SK-N-SH (cell line): Measurements from ENCODE around the gene ZSCAN10. TPM values are rescaled to one million over a fixed set of nuclear protein-coding genes. Genes with fewer than 3 reads are reported as not detected.

ENCODE experiments used
- CTCF ChIA-PET: fragments of 300-600, 350-600 bp; formaldehyde crosslinking; extraction: SDS; loops from one replicate; lab custom pipeline; 2021; lab: Yijun Ruan, JAX
- POLR2A ChIA-PET: fragments of 350-600 bp; sonication (Branson Sonifier 250); formaldehyde crosslinking; extraction: SDS; loops from one replicate; lab custom pipeline; 2020; ENCODE audit warnings: antibody characterized with exemption, inconsistent platforms; lab: Yijun Ruan, JAX
- DNase-seq: peaks from one replicate; pipeline ENCODE4 v3.0.0; 2012
- H2AFZ ChIP-seq: fragments of 200-600 bp; sonication (generic); 2 replicates; pipeline ENCODE4 v1.8.1; 2016; ENCODE audit warnings: antibody characterized with exemption, mild to moderate bottlenecking, low read depth
- H3F3A ChIP-seq: fragments of 200-600 bp; sonication (generic); replicated peaks from 2 replicates; pipeline ENCODE3; 2016; ENCODE audit warnings: antibody characterized with exemption, mild to moderate bottlenecking; ENCODE audit not compliant: insufficient read depth
- H3K27ac ChIP-seq, 2 experiments: fragments of 200-500 bp in 1 of 2; fragments of 200-600 bp in 1 of 2; sonication (Bioruptor generic) in 1 of 2; sonication (generic), shearing (Covaris generic) in 1 of 2; 2 replicates each; pipeline versions ENCODE4 v1.5.1 to v1.6.1; 2014 to 2016; ENCODE audit warnings: low read depth in 2 of 2, inconsistent platforms in 1 of 2, low read length in 1 of 2, mild to moderate bottlenecking in 1 of 2, mixed read lengths in 1 of 2
- H3K27me3 ChIP-seq: fragments of 200-600 bp; sonication (generic), shearing (Covaris generic); 2 replicates; pipeline ENCODE4 v1.6.1; 2016; ENCODE audit warnings: mixed run types; ENCODE audit not compliant: insufficient read depth
- H3K36me3 ChIP-seq, 2 experiments: fragments of 200-500 bp in 1 of 2; fragments of 200-600 bp in 1 of 2; sonication (Bioruptor generic) in 1 of 2; sonication (generic) in 1 of 2; replicated peaks in 1 of 2; 2 replicates each; pipeline versions ENCODE3 to v1.5.1; 2014 to 2016; ENCODE audit warnings: low read length in 1 of 2, mild to moderate bottlenecking in 1 of 2; ENCODE audit not compliant: insufficient read depth in 2 of 2, control insufficient read depth in 1 of 2
- H3K4me1 ChIP-seq, 2 experiments: fragments of 200-500 bp in 1 of 2; fragments of 200-600 bp in 1 of 2; sonication (Bioruptor generic) in 1 of 2; sonication (generic), shearing (Covaris generic) in 1 of 2; 2 replicates each; pipeline versions ENCODE4 v1.5.1 to v1.6.1; 2014 to 2016; ENCODE audit warnings: low read depth in 1 of 2, low read length in 1 of 2, mixed run types in 1 of 2; ENCODE audit not compliant: insufficient read depth in 2 of 2, control insufficient read depth in 1 of 2
- H3K4me2 ChIP-seq: fragments of 200-600 bp; sonication (generic), shearing (Covaris generic); 2 replicates; pipeline ENCODE4 v1.6.1; 2017; ENCODE audit warnings: mixed run types
- H3K4me3 ChIP-seq, 2 experiments: fragments of 200-500 bp in 1 of 2; fragments of 200-600 bp in 1 of 2; sonication (Bioruptor generic) in 1 of 2; sonication (generic), shearing (Covaris generic) in 1 of 2; 2 replicates each; pipeline versions ENCODE4 v1.5.1 to v1.8.1; 2014 to 2016; ENCODE audit warnings: low read depth in 2 of 2, inconsistent platforms in 1 of 2, low read length in 1 of 2, mild to moderate bottlenecking in 1 of 2, mixed read lengths in 1 of 2, moderate library complexity in 1 of 2
- H3K79me2 ChIP-seq: fragments of 200-600 bp; sonication (generic); 2 replicates; pipeline ENCODE4 v1.8.1; 2017; ENCODE audit warnings: mild to moderate bottlenecking; ENCODE audit not compliant: insufficient read depth
- H3K9ac ChIP-seq: fragments of 200-600 bp; sonication (generic); 2 replicates; pipeline ENCODE4 v1.6.1; 2017; ENCODE audit warnings: mixed run types
- H3K9me2 ChIP-seq: fragments of 200-600 bp; sonication (generic); 2 replicates; pipeline ENCODE4 v1.6.1; 2017; ENCODE audit warnings: mixed run types
- H3K9me3 ChIP-seq: fragments of 200-600 bp; sonication (generic); 2 replicates; pipeline ENCODE4 v1.6.1; 2017; ENCODE audit warnings: mixed run types, mild to moderate bottlenecking, moderate library complexity
- H4K20me1 ChIP-seq: fragments of 200-600 bp; sonication (generic); 2 replicates; pipeline ENCODE4 v1.6.1; 2017; ENCODE audit warnings: mild to moderate bottlenecking, mixed run types; ENCODE audit not compliant: insufficient read depth
- CHD2 ChIP-seq: fragments of 150-350 bp; IDR thresholded peaks from 2 replicates; pipeline ENCODE4 v1.6.1; 2018; ENCODE audit warnings: low read length; ENCODE audit not compliant: partially characterized antibody
- ELF1 ChIP-seq: IDR thresholded peaks from 2 replicates; pipeline ENCODE4 v1.4.0; 2012
- FOSL2 ChIP-seq: IDR thresholded peaks from 2 replicates; pipeline ENCODE4 v1.4.0; 2012; ENCODE audit warnings: low read depth, mild to moderate bottlenecking, moderate library complexity, borderline replicate concordance
- FOXJ3 ChIP-seq: sonication (generic); formaldehyde crosslinking; IDR thresholded peaks from 2 replicates; pipeline ENCODE4 v1.5.1; 2020; ENCODE audit warnings: mild to moderate bottlenecking, missing genetic modification reagents
- GABPA ChIP-seq: IDR thresholded peaks from 2 replicates; pipeline ENCODE4 v1.4.0; 2012; ENCODE audit warnings: low read depth, mild to moderate bottlenecking
- GATA2 ChIP-seq: sonication (generic); formaldehyde crosslinking; IDR thresholded peaks from 2 replicates; pipeline ENCODE4 v1.5.0; 2020; ENCODE audit warnings: mild to moderate bottlenecking, missing genetic modification reagents
- IRF3 ChIP-seq: fragments of 150-350 bp; IDR thresholded peaks from 2 replicates; pipeline ENCODE4 v1.6.1; 2016; ENCODE audit warnings: mild to moderate bottlenecking, low read depth, low read length
- JUND ChIP-seq: IDR thresholded peaks from 2 replicates; pipeline ENCODE4 v1.4.0; 2012
- MXI1 ChIP-seq: IDR thresholded peaks from 2 replicates; pipeline ENCODE4 v1.6.1; 2012; ENCODE audit warnings: mild to moderate bottlenecking, low read depth, low read length, improper control_type of control experiment
- NFIC ChIP-seq: IDR thresholded peaks from 2 replicates; pipeline ENCODE4 v1.4.0; 2012; ENCODE audit warnings: borderline replicate concordance
- NRF1 ChIP-seq: IDR thresholded peaks from 2 replicates; pipeline ENCODE4 v1.6.1; 2012; ENCODE audit warnings: low read depth, mild to moderate bottlenecking, low read length
- RAD21 ChIP-seq: IDR thresholded peaks from 2 replicates; pipeline ENCODE4 v1.6.1; 2012; ENCODE audit warnings: mild to moderate bottlenecking, low read length
- RCOR1 ChIP-seq: fragments of 150-350 bp; IDR thresholded peaks from 2 replicates; pipeline ENCODE4 v1.6.1; 2017; ENCODE audit warnings: antibody characterized with exemption, low read length
- RFX5 ChIP-seq: IDR thresholded peaks from 2 replicates; pipeline ENCODE4 v1.6.1; 2012; ENCODE audit warnings: mild to moderate bottlenecking, improper control_type of control experiment, low read length
- TEAD4 ChIP-seq: IDR thresholded peaks from 2 replicates; pipeline ENCODE4 v1.4.0; 2012; ENCODE audit warnings: mild to moderate bottlenecking, borderline replicate concordance; ENCODE audit not compliant: insufficient read depth
- USF2 ChIP-seq: fragments of 150-350 bp; IDR thresholded peaks from 2 replicates; pipeline ENCODE4 v1.6.1; 2017; ENCODE audit warnings: antibody characterized with exemption, low read length, low read depth, borderline replicate concordance
- YY1 ChIP-seq: IDR thresholded peaks from 2 replicates; pipeline ENCODE4 v1.4.0; 2012; ENCODE audit warnings: low read depth, mild to moderate bottlenecking
- WGBS: methylation state at CpG from one replicate; pipeline ENCODE4 v1.1.6; 2017; ENCODE audit warnings: low lambda C conversion rate; 5-methylcytosine and 5-hydroxymethylcytosine counted together
- polyA plus RNA-seq, 3 experiments: library from polyadenylated mRNA; depleted of rRNA; stranded (reverse); fragments of >200 nt; gene quantifications; 2 replicates each; pipeline ENCODE4 v1.2.3, GENCODE V29; 2012
- TF ChIP-seq, protein P1 (sequence below): IDR thresholded peaks from 2 replicates; pipeline ENCODE4 v1.4.0; 2012; ENCODE audit warnings: low read depth, borderline replicate concordance
- TF ChIP-seq, protein P2 (sequence below): fragments of 200-600 bp; sonication (generic); IDR thresholded peaks from 2 replicates; pipeline ENCODE4 v1.6.1; 2017; ENCODE audit warnings: antibody characterized with exemption, mild to moderate bottlenecking, moderate library complexity
- TF ChIP-seq, protein P3 (sequence below): IDR thresholded peaks from 2 replicates; pipeline ENCODE4 v1.4.0; 2012; ENCODE audit warnings: low read depth, borderline replicate concordance

Gene ZSCAN10
- polyA plus RNA-seq, 1 of the 3 experiments (the other 2 are of a cell fraction), result 0.05 TPM

- TF ChIP-seq ELF1 (no peak), TEAD4 (no peak), FOXJ3 (no peak), USF2 (no peak), GABPA (no peak)
These were observed 32.8 kb upstream of the ZSCAN10 start (continued) for GRCh38 chr16:3131755-3132377.

GRCh38 chr16:3129137-3130131 is 30.3 kb upstream of the ZSCAN10 start:
- peaks cover 46% of the 10 kb centered on the region for H3F3A ChIP-seq
- H3K4me1 ChIP-seq, result peaks cover 4 to 7% of the 10 kb centered on the region in 2 experiments; a peak in 2 of 4 replicates
- H3K4me2 ChIP-seq, result peak overlapping the region; percentile 43; the same call in 1 of the 2 replicates
- peaks cover 18 to 56% of the 10 kb centered on the region in 2 experiments for H3K36me3 ChIP-seq
- H3K9me2 ChIP-seq, result no peaks in the 10 kb centered on the region
- peak; percentile 65 for DNase-seq
- no peaks in the 10 kb centered on the region for H3K27me3 ChIP-seq
- H2AFZ ChIP-seq, result no peak overlapping the region
- peaks cover 8% of the 10 kb centered on the region; the same call in 1 of the 2 replicates for H4K20me1 ChIP-seq
- H3K4me3 ChIP-seq, result peak overlapping the region in 1 of 2 experiments; percentile 41; a peak in 2 of 4 replicates
- H3K79me2 ChIP-seq, result peaks cover 33% of the 10 kb centered on the region
- H3K9me3 ChIP-seq, result no peaks in the 10 kb centered on the region
- WGBS, result 40% methylated on average over 23 of the region's 28 CpGs
- POLR2A ChIA-PET, result interaction anchor here (1.4 kb wide), 1 partner anchor 70 kb away, joined by 6 read pairs; no protein-coding TSS in a partner anchor
- peak overlapping the region; percentile 14 to 35; a peak in 3 of 4 replicates for H3K27ac ChIP-seq
- CTCF ChIA-PET, result interaction anchor here (0.6 to 6.0 kb wide), 42 partner anchors 8 to 723 kb away, joined by 3 to 64 read pairs (median 4); partner anchors contain the start of genes TNFRSF12A, ZNF205 and ZSCAN10
- H3K9ac ChIP-seq, result no peak overlapping the region
- TF ChIP-seq CHD2, result no peak
- TF ChIP-seq USF2, result no peak
- no peak; the same call in 1 of the 2 replicates for TF ChIP-seq GATA2 (CRISPR knock-in tag)
- TF ChIP-seq, protein P1, sequence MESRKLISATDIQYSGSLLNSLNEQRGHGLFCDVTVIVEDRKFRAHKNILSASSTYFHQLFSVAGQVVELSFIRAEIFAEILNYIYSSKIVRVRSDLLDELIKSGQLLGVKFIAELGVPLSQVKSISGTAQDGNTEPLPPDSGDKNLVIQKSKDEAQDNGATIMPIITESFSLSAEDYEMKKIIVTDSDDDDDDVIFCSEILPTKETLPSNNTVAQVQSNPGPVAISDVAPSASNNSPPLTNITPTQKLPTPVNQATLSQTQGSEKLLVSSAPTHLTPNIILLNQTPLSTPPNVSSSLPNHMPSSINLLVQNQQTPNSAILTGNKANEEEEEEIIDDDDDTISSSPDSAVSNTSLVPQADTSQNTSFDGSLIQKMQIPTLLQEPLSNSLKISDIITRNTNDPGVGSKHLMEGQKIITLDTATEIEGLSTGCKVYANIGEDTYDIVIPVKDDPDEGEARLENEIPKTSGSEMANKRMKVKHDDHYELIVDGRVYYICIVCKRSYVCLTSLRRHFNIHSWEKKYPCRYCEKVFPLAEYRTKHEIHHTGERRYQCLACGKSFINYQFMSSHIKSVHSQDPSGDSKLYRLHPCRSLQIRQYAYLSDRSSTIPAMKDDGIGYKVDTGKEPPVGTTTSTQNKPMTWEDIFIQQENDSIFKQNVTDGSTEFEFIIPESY, result no peak
- no peak for TF ChIP-seq JUND
- TF ChIP-seq, protein P2, sequence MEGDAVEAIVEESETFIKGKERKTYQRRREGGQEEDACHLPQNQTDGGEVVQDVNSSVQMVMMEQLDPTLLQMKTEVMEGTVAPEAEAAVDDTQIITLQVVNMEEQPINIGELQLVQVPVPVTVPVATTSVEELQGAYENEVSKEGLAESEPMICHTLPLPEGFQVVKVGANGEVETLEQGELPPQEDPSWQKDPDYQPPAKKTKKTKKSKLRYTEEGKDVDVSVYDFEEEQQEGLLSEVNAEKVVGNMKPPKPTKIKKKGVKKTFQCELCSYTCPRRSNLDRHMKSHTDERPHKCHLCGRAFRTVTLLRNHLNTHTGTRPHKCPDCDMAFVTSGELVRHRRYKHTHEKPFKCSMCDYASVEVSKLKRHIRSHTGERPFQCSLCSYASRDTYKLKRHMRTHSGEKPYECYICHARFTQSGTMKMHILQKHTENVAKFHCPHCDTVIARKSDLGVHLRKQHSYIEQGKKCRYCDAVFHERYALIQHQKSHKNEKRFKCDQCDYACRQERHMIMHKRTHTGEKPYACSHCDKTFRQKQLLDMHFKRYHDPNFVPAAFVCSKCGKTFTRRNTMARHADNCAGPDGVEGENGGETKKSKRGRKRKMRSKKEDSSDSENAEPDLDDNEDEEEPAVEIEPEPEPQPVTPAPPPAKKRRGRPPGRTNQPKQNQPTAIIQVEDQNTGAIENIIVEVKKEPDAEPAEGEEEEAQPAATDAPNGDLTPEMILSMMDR, result peak; percentile 87
- peak; percentile 35 for TF ChIP-seq MXI1
- no peak for TF ChIP-seq YY1
- no peak for TF ChIP-seq IRF3
- TF ChIP-seq RCOR1, result no peak
- no peak for TF ChIP-seq GABPA
- TF ChIP-seq ELF1, result peak; percentile 60
- TF ChIP-seq, protein P3, sequence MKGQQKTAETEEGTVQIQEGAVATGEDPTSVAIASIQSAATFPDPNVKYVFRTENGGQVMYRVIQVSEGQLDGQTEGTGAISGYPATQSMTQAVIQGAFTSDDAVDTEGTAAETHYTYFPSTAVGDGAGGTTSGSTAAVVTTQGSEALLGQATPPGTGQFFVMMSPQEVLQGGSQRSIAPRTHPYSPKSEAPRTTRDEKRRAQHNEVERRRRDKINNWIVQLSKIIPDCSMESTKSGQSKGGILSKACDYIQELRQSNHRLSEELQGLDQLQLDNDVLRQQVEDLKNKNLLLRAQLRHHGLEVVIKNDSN, result no peak
- no peak for TF ChIP-seq RFX5
- no peak for TF ChIP-seq TEAD4
- TF ChIP-seq NFIC, result no peak
- no peak for TF ChIP-seq NRF1
- TF ChIP-seq RAD21, result peak; percentile 66
- TF ChIP-seq FOSL2, result no peak
